Activated T-cell treated with anti-CD3 and anti-CD28 coated beads, Interleukin-2, amount 50 U/mL, for 72 hours (primary cell): ENCODE measurements around the gene VWA2. TPM values are rescaled to one million over a fixed set of nuclear protein-coding genes. Genes with fewer than 3 reads are reported as not detected.

Experiments
- ATAC-seq, 2 donors: fragments of 150-1000 bp; cut with Tn5 transposase; replicated peaks in 1 of 2; 2 replicates each; pipeline ENCODE4 v1.10.0; 2021; ENCODE audit warnings: moderate library complexity in 2 of 2, mild to moderate bottlenecking in 1 of 2
- DNase-seq, 2 donors: peaks; one replicate each; pipeline ENCODE4 v3.0.0; 2021 to 2022; ENCODE audit warnings: mixed read lengths in 1 of 2
- H3K27ac Mint-ChIP-seq: one replicate; pipeline ENCODE4 v1.8.0; 2022; ENCODE audit warnings: mild to moderate bottlenecking, moderate library complexity, mixed read lengths
- H3K27me3 Mint-ChIP-seq: one replicate; pipeline ENCODE4 v1.8.0; 2022; ENCODE audit warnings: low read depth, mixed read lengths
- H3K36me3 Mint-ChIP-seq, 2 donors: one replicate each; pipeline ENCODE4 v1.8.0; 2022; ENCODE audit warnings: mixed read lengths in 2 of 2, mild to moderate bottlenecking in 1 of 2; ENCODE audit not compliant: insufficient read depth in 2 of 2
- H3K4me1 Mint-ChIP-seq: one replicate; pipeline ENCODE4 v1.8.0; 2022; ENCODE audit warnings: low read depth, mixed read lengths
- H3K4me3 Mint-ChIP-seq, 2 donors: one replicate each; pipeline ENCODE4 v1.8.0; 2022; ENCODE audit warnings: mild to moderate bottlenecking in 2 of 2, mixed read lengths in 2 of 2, moderate library complexity in 2 of 2
- H3K9me3 Mint-ChIP-seq, 2 donors: one replicate each; pipeline ENCODE4 v1.8.0; 2022; ENCODE audit warnings: mixed read lengths in 2 of 2
- total RNA-seq, 2 donors: library from RNA; stranded (reverse); gene quantifications; one replicate each; pipeline ENCODE4 v1.2.3, GENCODE V29; 2022

VWA2 gene
- total RNA-seq, 2 donors from 2014 or later = not detected

DNA sequence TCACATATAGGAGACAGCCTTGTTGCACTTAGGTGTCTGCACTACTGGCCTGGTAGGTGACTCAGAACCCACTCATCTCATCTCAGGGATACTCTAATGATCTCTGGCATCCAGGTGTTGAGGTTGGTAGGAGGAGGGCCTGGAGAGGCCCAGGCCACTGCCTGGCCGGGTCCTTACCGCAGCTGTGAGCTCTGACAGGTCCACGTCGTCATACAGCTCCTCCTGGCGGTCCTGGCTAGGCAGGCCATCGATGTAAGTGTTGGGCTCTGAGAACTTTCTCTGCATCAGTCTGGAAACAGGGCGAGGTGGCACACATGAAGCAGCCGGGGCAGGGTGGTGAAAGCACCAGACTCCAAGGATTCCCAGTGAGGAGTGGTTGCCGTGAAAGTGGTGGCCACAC is 62.1 kb downstream of the VWA2 start:
- Mint-ChIP-seq H3K4me3 (no peak overlapping the region), H3K36me3 (peaks cover under 1 to 3% of the 10 kb centered on the region in 2 donors), H3K9me3 (peaks cover under 1 to 2% of the 10 kb centered on the region in 2 donors), H3K4me1 (peaks cover 12% of the 10 kb centered on the region), H3K27ac (no peak overlapping the region), H3K27me3 (no peaks in the 10 kb centered on the region)
- DNase-seq (no peak), ATAC-seq (no peak)

DNA sequence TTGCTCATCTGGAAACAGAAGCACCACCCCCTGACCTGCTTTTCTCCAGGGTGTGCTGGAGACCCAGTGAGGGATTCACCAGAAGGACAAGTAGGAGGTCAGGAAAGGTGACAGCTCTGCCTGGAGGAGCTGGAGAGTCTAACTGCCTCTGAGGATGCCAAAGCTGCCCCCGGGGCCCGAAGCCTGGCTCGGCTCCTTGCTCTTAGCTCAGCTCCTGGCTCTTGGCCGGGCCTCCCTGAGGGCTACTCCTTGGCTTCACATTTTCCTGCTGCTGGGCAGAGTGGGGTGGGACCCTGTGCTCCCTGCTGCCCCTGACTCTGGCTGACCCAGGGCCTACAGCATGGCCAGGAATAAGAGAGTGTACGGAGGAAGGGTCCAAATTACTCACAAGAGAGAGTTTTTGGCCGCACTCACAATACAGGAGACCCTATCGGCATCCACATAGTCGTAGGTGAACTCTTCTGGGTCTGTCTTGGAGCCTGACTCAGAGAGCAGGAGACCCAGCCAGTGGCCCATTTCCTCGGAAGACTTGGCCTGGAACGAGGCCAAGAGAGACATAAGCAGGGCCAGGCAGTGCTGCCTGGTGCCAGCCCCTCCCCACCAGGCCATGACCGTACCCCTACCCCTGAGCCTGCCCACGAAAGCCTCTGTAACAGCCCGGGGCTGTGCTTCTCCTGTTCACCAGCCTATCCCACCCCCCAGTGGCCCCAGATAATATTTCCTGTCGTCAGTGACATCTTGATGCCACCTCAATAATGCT is 63.1 kb downstream of the VWA2 start:
- peaks cover 3% of the 10 kb centered on the region for H3K27me3 Mint-ChIP-seq
- H3K4me1 Mint-ChIP-seq = peaks cover 14% of the 10 kb centered on the region
- no peaks in the 10 kb centered on the region for H3K9me3 Mint-ChIP-seq
- H3K36me3 Mint-ChIP-seq = no peaks in the 10 kb centered on the region
- ATAC-seq (no peak), DNase-seq (no peak)
- no peak overlapping the region for H3K27ac Mint-ChIP-seq
- no peak overlapping the region for H3K4me3 Mint-ChIP-seq

DNA sequence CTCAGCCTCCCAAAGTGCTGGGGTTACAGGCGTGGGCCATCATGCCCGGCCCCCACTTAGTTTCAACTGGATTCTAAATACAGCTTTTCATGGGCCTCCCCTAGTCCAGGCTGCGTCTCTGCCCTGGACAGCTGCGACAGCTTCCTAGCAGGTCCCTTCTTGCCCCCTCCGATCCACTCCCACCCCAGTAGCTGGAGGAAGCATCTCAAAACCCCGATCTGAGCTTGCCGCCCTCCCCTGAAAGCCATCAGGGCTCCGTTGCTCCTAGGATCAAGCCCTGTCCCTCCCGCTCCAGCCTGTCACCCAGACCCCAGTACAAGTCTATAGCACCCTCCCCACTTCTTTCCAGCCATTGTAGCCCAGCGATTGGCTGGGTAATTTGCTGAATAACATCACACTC is 64.5 kb downstream of the VWA2 start:
- Mint-ChIP-seq H3K27me3 (peaks cover 6% of the 10 kb centered on the region), H3K4me3 (peak overlapping the region; percentile 92 to 97), H3K9me3 (no peaks in the 10 kb centered on the region), H3K27ac (no peak overlapping the region), H3K4me1 (peaks cover 23% of the 10 kb centered on the region), H3K36me3 (no peaks in the 10 kb centered on the region)
- peak; percentile 3 to 7 for ATAC-seq
- no peak for DNase-seq

DNA sequence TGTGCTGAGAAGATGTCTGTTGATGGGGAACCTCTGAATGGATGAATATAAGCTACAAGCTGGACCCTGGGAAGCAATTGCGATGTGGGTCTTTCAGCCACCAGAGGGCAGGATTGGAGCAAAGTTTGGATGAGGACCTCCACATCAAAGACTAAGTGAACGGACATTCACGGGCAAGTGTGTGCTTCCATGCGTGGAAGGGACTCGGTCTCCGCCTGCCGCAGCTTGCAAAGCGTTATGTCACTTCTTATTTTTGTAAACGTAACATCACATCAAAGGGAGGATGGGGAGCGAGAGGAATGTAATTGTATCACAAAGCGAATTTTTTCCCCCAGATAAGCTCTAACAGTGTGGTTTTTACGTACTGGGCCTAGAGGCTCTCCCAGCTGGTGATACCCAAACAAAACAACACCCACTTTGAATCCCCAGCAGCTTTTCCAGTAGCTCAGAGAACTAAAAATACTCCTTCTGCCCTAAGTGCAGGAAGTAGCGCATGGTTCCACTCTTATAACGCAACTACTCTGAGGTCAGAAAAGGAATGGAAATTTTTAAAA is 65.0 kb downstream of the VWA2 start:
- Mint-ChIP-seq H3K36me3 (no peaks in the 10 kb centered on the region), H3K4me1 (peaks cover 23% of the 10 kb centered on the region), H3K27ac (peak overlapping the region; percentile 47), H3K27me3 (peaks cover 6% of the 10 kb centered on the region), H3K9me3 (no peaks in the 10 kb centered on the region), H3K4me3 (peak overlapping the region; percentile 92 to 97)
- ATAC-seq (peak; percentile 77 to 78), DNase-seq (peak; percentile 76 to 79)

DNA sequence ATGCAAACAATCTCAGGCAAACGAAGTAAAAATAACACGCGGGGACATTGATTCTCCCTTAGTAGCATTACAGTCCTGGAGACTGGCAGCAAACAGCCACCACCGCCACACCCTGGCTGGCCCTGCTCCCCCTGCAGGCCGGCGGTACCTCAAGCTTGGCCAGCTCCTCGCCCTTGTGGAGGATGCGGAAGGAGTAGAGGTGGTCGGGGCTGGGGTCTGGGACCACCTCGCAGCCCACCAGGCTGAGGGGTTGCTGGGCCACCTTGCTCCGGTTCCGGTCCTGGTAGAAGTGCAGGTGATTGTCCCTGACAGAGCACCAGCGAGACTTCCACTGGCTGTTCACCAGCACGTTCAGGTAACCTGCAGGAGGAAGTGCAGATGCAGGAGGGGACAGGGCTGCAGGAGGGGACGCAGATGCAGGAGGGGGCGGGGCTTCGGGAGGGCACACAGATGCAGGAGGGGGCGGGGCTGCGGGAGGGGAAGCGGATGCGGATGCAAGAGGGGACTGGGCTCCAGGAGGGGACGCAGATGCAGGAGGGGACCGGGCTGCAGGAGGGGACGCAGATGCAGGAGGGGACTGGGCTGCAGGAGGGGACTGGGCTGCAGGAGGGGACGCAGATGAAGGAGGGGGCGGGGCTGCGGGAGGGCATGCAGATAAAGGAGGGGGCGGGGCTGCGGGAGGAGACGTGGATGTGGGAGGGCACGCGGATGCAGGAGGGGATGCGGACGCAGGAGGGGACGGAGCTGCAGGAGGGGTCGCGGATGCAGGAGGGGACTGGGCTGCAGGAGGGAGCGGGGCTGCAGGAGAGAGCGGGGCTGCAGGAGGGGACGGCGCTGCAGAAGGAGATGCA is 65.7 kb downstream of the VWA2 start:
- Mint-ChIP-seq H3K27ac (no peak overlapping the region), H3K36me3 (no peaks in the 10 kb centered on the region), H3K4me1 (peaks cover 23% of the 10 kb centered on the region), H3K9me3 (no peaks in the 10 kb centered on the region), H3K4me3 (peak overlapping the region; percentile 92 to 97), H3K27me3 (peaks cover 6% of the 10 kb centered on the region)
- peak; percentile 85 to 86 for ATAC-seq
- DNase-seq = peak; percentile 62 to 63

DNA sequence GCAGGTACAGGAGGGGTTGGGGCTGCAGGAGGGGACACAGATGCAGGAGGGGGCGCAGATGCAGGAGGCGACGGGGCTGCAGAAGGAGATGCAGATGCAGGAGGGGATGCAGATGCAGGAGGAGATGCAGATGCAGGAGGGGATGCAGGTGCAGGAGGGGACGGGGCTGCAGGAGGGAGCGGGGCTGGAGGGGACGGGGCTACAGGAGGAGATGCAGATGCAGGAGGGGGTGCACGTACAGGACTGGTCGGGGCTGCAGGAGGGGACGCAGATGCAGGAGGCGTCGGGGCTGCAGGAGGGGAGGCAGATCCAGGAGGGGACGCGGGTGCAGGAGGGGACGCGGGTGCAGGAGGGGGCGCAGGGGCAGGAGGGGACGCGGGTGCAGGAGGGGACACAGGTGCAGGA is 66.5 kb downstream of the VWA2 start:
- H3K27ac Mint-ChIP-seq = no peak overlapping the region
- no peak for ATAC-seq

DNA sequence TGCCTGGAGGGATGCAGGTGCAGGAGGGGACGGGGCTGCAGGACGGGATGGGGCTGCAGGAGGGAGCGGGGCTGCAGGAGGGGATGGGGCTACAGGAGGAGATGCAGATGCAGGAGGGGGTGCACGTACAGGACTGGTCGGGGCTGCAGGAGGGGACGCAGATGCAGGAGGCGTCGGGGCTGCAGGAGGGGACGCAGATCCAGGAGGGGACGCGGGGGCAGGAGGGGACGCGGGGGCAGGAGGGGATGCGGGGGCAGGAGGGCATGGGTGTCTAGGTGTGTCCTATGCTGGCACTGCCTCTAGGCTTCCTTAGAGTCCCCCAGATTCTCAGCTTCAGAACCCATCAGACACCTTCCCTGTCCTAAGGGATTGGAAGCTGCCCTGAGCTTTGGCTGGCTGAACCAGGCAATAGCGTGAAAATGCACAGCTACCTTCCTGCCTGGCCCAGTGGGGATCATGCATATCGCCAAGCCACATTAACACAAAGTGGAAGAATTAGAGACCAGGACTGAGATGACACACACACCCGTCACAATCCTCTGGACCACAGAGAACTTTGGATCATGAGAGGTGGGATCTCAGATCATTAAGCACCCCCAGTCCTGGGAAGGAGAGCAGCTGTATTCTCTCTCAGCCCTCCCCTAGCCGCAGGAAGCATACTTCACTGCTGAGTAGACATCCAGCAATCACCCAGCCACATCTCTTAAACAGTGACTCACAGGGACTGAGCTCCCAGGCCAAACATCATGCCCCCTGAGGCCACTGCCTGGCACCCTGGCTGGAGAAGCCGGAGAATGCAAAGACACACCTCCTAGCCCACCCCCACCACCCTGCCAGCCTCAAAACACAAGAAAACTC is 67.3 kb downstream of the VWA2 start:
- Mint-ChIP-seq H3K4me3 (no peak overlapping the region), H3K36me3 (no peaks in the 10 kb centered on the region), H3K4me1 (peaks cover 23% of the 10 kb centered on the region), H3K27me3 (peaks cover 6% of the 10 kb centered on the region), H3K9me3 (no peaks in the 10 kb centered on the region), H3K27ac (no peak overlapping the region)
- DNase-seq = no peak
- ATAC-seq = no peak

More for the DNA sequence above, 66.5 kb downstream of the VWA2 start:
- H3K27me3 Mint-ChIP-seq = peaks cover 6% of the 10 kb centered on the region
- no peaks in the 10 kb centered on the region for H3K36me3 Mint-ChIP-seq
- peak overlapping the region; percentile 37 to 92 for H3K4me3 Mint-ChIP-seq
- no peaks in the 10 kb centered on the region for H3K9me3 Mint-ChIP-seq
- peaks cover 23% of the 10 kb centered on the region for H3K4me1 Mint-ChIP-seq
- no peak for DNase-seq

DNA sequence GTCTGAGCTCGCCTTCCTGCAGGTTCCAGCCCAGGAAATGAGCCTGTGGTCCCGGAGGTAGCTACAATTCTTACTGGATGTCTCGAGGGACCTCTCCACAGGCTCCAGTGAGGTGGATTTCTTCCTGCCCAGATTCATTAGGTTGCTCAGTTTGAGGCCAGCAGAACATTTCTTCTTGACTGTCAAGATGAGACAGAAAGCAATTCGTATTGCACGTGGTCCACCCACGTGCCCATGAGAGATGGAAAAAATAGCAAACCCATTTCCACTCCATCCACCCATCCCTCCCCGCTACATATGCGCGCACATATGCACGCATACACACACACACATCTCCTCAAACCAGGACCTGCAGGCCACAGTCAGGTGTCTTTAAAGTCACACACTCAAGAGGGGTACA is 68.7 kb downstream of the VWA2 start:
- ATAC-seq (no peak), DNase-seq (no peak)
- Mint-ChIP-seq H3K36me3 (no peaks in the 10 kb centered on the region), H3K4me3 (no peak overlapping the region), H3K27ac (no peak overlapping the region), H3K9me3 (no peaks in the 10 kb centered on the region), H3K4me1 (peaks cover 23% of the 10 kb centered on the region), H3K27me3 (peaks cover 6% of the 10 kb centered on the region)

DNA sequence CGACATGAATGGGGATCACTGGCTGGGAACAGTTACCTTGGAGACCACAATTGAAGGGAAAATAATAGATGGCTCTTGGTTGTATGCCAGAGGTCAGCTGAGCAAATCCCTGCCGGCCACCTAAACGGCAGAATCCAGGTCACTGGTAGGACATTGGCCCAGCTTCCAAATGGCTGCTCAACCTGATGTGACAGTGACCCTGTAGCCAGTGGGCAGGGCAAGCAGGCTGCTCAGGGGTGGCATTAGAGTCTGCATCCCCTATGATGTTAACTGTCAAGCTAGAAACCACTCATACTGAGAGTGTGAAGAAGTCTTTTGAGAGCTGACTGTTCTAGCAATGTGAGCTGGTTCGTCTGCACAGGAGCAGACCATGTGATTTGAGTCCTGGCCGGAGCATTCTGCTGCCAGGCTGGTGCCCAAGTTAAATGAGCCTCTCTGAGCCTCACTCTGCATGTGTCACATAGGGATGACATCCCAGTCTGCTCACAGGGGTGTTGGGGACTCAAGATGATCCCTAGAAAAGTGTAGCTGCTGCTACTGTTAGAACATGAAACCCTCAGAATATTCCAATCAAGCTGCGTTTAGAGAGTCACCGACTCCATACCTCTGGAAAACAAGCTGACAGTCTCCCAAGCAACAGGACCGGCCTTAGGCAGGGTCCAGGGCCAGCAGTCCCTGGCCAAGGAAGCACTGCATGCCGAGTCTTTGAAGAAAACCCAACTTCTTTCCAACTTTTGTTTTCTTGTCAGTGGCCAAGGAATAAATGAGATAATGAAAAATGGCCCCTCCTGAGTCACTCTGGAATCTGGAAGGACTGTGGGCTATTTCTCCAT is 69.7 kb downstream of the VWA2 start:
- Mint-ChIP-seq H3K9me3 (no peaks in the 10 kb centered on the region), H3K27ac (no peak overlapping the region), H3K4me3 (no peak overlapping the region), H3K36me3 (no peaks in the 10 kb centered on the region), H3K27me3 (peaks cover 6% of the 10 kb centered on the region), H3K4me1 (peaks cover 21% of the 10 kb centered on the region)
- no peak for DNase-seq
- no peak for ATAC-seq

DNA sequence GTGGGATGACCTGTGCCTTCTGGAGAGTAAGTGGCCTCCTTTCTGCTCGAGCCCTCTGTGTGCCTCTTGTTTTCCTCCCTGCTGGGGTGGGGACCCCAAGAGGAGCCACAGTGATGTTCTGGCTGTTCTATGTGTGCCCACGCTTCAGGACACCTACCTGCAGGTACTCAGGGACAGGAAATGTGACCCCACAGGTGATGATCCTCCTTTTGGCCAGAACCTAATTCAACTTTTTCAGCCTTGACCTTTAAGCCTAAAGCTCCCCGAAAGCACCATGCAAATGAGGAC is 70.3 kb downstream of the VWA2 start:
- Mint-ChIP-seq H3K36me3 (no peaks in the 10 kb centered on the region), H3K9me3 (no peaks in the 10 kb centered on the region), H3K4me3 (no peak overlapping the region), H3K27me3 (peaks cover 6% of the 10 kb centered on the region), H3K27ac (no peak overlapping the region), H3K4me1 (peaks cover 15% of the 10 kb centered on the region)
- DNase-seq (no peak), ATAC-seq (no peak)

DNA sequence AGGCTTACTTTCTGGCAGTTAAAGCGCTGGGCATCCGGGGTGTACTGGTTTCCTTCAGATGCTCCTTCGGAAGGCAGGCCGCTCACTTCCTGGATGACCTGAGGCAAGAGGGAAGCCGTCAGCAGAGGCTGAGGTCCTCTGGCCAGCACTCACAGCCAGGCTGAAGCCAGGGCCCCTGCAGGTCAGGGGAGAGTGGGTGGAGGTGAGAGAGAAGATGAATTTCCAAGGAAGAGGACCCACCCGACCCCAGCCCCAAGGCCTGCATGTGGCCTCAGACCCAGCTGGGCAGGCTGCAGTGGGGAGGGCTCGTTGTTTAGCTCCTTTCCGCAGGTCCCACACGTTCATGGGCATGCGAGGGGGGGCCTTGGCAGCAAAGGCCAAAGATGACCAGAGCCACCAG is 71.3 kb downstream of the VWA2 start:
- ATAC-seq = no peak
- H3K4me3 Mint-ChIP-seq = no peak overlapping the region
- H3K27me3 Mint-ChIP-seq = peaks cover 6% of the 10 kb centered on the region
- no peak overlapping the region for H3K27ac Mint-ChIP-seq
- peaks cover 10% of the 10 kb centered on the region for H3K4me1 Mint-ChIP-seq
- DNase-seq = no peak
- H3K36me3 Mint-ChIP-seq = no peaks in the 10 kb centered on the region
- no peaks in the 10 kb centered on the region for H3K9me3 Mint-ChIP-seq

DNA sequence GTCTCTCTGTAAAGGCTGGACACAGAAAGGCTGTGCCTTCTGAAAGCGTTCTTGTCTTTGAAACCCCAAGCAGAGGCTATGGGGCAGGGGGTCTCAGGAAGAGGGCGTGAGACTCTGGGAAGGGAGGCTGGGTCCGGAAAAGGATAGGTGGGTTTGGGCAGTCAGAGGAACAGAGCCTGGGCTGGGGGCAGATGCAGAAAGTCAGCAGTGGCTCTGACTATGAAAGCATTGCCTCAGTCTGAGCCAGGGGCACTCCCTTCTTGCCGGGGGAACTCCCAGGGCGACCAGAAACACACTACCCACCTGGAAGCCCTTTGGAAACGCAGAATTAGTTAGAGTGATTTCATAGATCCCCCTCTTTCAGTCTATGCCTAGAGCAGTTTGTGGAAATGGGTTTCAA is 72.0 kb downstream of the VWA2 start:
- DNase-seq (no peak), ATAC-seq (no peak)
- peaks cover 6% of the 10 kb centered on the region for H3K27me3 Mint-ChIP-seq
- H3K4me3 Mint-ChIP-seq = no peak overlapping the region
- no peaks in the 10 kb centered on the region for H3K36me3 Mint-ChIP-seq
- H3K27ac Mint-ChIP-seq = no peak overlapping the region
- H3K4me1 Mint-ChIP-seq = peaks cover 10% of the 10 kb centered on the region
- H3K9me3 Mint-ChIP-seq = no peaks in the 10 kb centered on the region
